ENCODE results near the gene MAN1C1. TPM values are rescaled to one million over a fixed set of nuclear protein-coding genes. Genes with fewer than 3 reads are reported as not detected.

The MAN1C1 gene
- total RNA-seq, 1 experiment from 2014 or later, result 9.3 TPM

DNA sequence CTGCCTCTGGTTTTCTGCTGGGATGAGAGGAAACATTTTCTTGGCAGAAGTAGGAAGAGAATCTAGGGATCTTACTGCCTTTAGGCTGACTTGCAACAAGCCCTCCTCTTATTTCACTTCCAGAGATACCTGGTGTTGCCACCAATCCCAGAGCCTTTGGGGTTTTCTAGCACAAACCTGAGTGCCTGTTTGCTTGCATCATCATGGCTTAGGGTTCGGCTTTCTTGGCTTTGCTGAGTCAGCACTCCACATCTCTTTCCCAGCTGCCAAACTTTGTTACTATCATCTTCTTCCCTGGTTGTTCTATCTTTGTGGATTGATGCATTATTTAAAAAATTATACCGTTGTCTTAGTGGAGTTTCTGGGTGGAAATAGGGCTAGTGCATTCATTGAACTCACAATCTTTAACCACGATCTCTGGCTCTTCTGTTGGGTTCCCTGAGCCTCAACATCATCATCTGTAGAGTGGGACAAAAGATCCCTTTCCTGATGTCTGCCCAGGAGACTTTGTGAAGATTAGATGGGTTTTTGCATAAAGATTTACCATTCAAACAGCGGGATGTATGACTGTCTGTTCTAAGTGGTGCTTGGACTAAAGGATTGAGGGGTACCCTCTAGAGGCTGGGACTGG is 106.8 kb downstream of the MAN1C1 start:
- no peak overlapping the region for H2BK20ac ChIP-seq (ENCODE audit: low read depth, low read length, poor library complexity, severe bottlenecking)
- no peak overlapping the region for H2BK120ac ChIP-seq (ENCODE audit: low read depth, low read length, poor library complexity, severe bottlenecking)
- H3K79me1 ChIP-seq (ENCODE audit: insufficient read depth, low read depth, low read length, poor library complexity, severe bottlenecking), result no peaks in the 10 kb centered on the region
- no peak overlapping the region for H3K9ac ChIP-seq (ENCODE audit: extremely low read depth, insufficient read length, low read length)
- H3K18ac ChIP-seq (ENCODE audit: insufficient read length, low read depth, low read length), result no peak overlapping the region
- no peak overlapping the region for H2BK12ac ChIP-seq (ENCODE audit: insufficient read length, low read depth, low read length)
- no peaks in the 10 kb centered on the region; the same call in none of the 2 replicates for H3K27me3 Mint-ChIP-seq (ENCODE audit: low read depth)
- no peaks in the 10 kb centered on the region for H3K27me3 ChIP-seq (ENCODE audit: insufficient read depth, low read length)
- no peaks in the 10 kb centered on the region for H3K23me2 ChIP-seq (ENCODE audit: insufficient read length, low read depth, low read length, poor library complexity, severe bottlenecking)
- no peak overlapping the region for H2AFZ ChIP-seq (ENCODE audit: low read length)
- peak overlapping the region in 1 of 3 experiments; percentile 20; a peak in 1 of 7 replicates for H3K27ac Mint-ChIP-seq
- no peak for TF ChIP-seq CTCF (conservative IDR thresholded peaks at IDR 0.05)
- no peak overlapping the region for H3K4me2 ChIP-seq (ENCODE audit: insufficient read depth, insufficient read length, low read length)
- H4K91ac ChIP-seq (ENCODE audit: insufficient read length, low read depth, low read length), result no peak overlapping the region
- no peaks in the 10 kb centered on the region for H3K9me3 Mint-ChIP-seq
- no peak overlapping the region for H4K8ac ChIP-seq (replicated peaks; ENCODE audit: insufficient read length, low read depth, low read length)
- H3K4ac ChIP-seq (ENCODE audit: low read depth, low read length), result no peak overlapping the region
- no peak overlapping the region for H4K5ac ChIP-seq (ENCODE audit: insufficient read length, low read depth, low read length)
- no peak overlapping the region for H2BK5ac ChIP-seq (ENCODE audit: insufficient read length, low read length)
- H3T11ph ChIP-seq (ENCODE audit: low read length), result no peak overlapping the region
- H3K4me3 Mint-ChIP-seq, result no peak overlapping the region
- no peak overlapping the region for H3K56ac ChIP-seq (ENCODE audit: insufficient read length, low read depth, low read length)
- peaks cover 3% of the 10 kb centered on the region; the same call in 1 of the 2 replicates for H3K4me1 ChIP-seq (ENCODE audit: insufficient read depth, low read length)
- H3K36me3 Mint-ChIP-seq (ENCODE audit: insufficient read depth in 1 of 3, low read depth in 3 of 3), result no peaks in the 10 kb centered on the region
- no peaks in the 10 kb centered on the region for H3K79me2 ChIP-seq (ENCODE audit: insufficient read depth, low read length)
- H3K4me1 Mint-ChIP-seq, result peaks cover 46 to 63% of the 10 kb centered on the region in 2 experiments
- H2BK15ac ChIP-seq (ENCODE audit: low read depth, low read length), result no peak overlapping the region
- H3K27ac ChIP-seq (ENCODE audit: insufficient read length, low read depth, low read length), result no peak overlapping the region
- H3K23ac ChIP-seq (ENCODE audit: insufficient read length, low read depth, low read length), result no peak overlapping the region
- H4K20me1 ChIP-seq (ENCODE audit: control insufficient read depth, insufficient read depth, insufficient read length), result no peaks in the 10 kb centered on the region
- WGBS (ENCODE audit: extremely low coverage, insufficient read length, low lambda C conversion rate), result no CpG with 5 or more reads among the region's 4 CpGs
- H2AK5ac ChIP-seq (ENCODE audit: insufficient read length, low read length), result no peak overlapping the region
- no peaks in the 10 kb centered on the region for H3K9me3 ChIP-seq (ENCODE audit: control insufficient read depth, low read depth, low read length)
- H3K14ac ChIP-seq (ENCODE audit: insufficient read depth, low read length), result no peak overlapping the region
- no peak for DNase-seq
